Colonic mucosa (tissue), 4 donors: ENCODE results near the gene MIB2. TPM values are rescaled to one million over a fixed set of nuclear protein-coding genes. Genes with fewer than 3 reads are reported as not detected.

ENCODE experiments used
- DNase-seq: peaks from one replicate; pipeline ENCODE4 v3.0.0-alpha.2; 2020
- H3K27ac ChIP-seq: fragments of 200-600 bp; one replicate; pipeline ENCODE4 v1.8.0; 2021
- H3K27me3 ChIP-seq: fragments of 200-600 bp; one replicate; pipeline ENCODE4 v1.8.0; 2021
- H3K36me3 ChIP-seq: fragments of 200-600 bp; one replicate; pipeline ENCODE4 v1.8.0; 2021
- H3K4me1 ChIP-seq: fragments of 200-600 bp; one replicate; pipeline ENCODE4 v1.8.0; 2021; ENCODE audit warnings: mild to moderate bottlenecking
- H3K4me3 ChIP-seq: fragments of 200-600 bp; one replicate; pipeline ENCODE4 v1.8.0; 2021
- H3K9ac ChIP-seq, 2 donors: one replicate each; pipeline ENCODE4 v1.7.0; 2013; ENCODE audit warnings: control low read depth in 2 of 2, low read depth in 2 of 2, low read length in 2 of 2
- H3K9me3 ChIP-seq: fragments of 200-600 bp; one replicate; pipeline ENCODE4 v1.8.0; 2021
- intact Hi-C: fragments of 100-400 bp; cut with DNase I; formaldehyde crosslinking; loops from one replicate; pipeline ENCODE4 v1.14.1; 2022
- total RNA-seq, 2 donors: library from RNA; stranded (reverse); fragmentation: NEBNext Ultra II Directional in 1 of 2; extraction: Animal tissue kit (Norgen Biotek cat#: 25700) in 1 of 2; gene quantifications; one replicate each; pipeline ENCODE4 v1.2.1, GENCODE V29; 2021
- TF ChIP-seq, protein P1 (sequence below): fragments of 200-600 bp; IDR thresholded peaks from one replicate; pipeline ENCODE4 v1.8.0; 2022; ENCODE audit warnings: antibody characterized with exemption, mild to moderate bottlenecking
- donor health status: healthy.
- donor health status: DM: no; HTN: no; CAD: no.
- donor health status: DM: no; HTN: no; CAD: no.

MIB2 gene
- total RNA-seq, 2 donors from 2014 or later: 57.0 to 121 TPM

DNA sequence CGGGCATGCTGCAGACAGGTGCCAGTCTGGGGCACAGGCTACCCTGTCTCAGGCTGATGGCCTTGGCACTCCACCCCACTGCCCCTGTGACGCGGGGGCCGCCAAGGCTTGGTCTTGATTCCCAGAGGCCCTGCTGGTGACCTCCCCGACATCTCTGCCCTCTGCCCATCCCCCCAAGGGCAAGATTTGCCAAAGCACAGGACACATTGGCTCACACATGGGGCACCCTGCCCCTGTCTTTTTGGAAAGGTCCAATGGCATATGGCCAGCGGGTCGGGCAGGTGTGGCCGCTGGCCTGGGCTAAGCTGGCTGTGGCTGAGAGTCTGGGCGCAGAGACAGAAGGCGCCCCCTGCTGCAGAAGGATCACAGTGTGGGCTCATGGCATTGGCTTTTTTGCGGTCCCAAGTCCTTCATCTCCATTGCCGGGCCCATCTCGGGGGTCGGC lies 4.6 kb downstream of the MIB2 start:
- no peak overlapping the region for H3K27ac ChIP-seq
- peaks cover 7% of the 10 kb centered on the region for H3K4me1 ChIP-seq
- intact Hi-C loops: no loop called here
- DNase-seq: no peak
- no peaks in the 10 kb centered on the region for H3K9me3 ChIP-seq
- no peaks in the 10 kb centered on the region for H3K36me3 ChIP-seq
- no peak overlapping the region for H3K4me3 ChIP-seq
- no peak overlapping the region for H3K9ac ChIP-seq
- no peaks in the 10 kb centered on the region for H3K27me3 ChIP-seq
- TF ChIP-seq, protein P1, sequence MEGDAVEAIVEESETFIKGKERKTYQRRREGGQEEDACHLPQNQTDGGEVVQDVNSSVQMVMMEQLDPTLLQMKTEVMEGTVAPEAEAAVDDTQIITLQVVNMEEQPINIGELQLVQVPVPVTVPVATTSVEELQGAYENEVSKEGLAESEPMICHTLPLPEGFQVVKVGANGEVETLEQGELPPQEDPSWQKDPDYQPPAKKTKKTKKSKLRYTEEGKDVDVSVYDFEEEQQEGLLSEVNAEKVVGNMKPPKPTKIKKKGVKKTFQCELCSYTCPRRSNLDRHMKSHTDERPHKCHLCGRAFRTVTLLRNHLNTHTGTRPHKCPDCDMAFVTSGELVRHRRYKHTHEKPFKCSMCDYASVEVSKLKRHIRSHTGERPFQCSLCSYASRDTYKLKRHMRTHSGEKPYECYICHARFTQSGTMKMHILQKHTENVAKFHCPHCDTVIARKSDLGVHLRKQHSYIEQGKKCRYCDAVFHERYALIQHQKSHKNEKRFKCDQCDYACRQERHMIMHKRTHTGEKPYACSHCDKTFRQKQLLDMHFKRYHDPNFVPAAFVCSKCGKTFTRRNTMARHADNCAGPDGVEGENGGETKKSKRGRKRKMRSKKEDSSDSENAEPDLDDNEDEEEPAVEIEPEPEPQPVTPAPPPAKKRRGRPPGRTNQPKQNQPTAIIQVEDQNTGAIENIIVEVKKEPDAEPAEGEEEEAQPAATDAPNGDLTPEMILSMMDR: no peak

DNA sequence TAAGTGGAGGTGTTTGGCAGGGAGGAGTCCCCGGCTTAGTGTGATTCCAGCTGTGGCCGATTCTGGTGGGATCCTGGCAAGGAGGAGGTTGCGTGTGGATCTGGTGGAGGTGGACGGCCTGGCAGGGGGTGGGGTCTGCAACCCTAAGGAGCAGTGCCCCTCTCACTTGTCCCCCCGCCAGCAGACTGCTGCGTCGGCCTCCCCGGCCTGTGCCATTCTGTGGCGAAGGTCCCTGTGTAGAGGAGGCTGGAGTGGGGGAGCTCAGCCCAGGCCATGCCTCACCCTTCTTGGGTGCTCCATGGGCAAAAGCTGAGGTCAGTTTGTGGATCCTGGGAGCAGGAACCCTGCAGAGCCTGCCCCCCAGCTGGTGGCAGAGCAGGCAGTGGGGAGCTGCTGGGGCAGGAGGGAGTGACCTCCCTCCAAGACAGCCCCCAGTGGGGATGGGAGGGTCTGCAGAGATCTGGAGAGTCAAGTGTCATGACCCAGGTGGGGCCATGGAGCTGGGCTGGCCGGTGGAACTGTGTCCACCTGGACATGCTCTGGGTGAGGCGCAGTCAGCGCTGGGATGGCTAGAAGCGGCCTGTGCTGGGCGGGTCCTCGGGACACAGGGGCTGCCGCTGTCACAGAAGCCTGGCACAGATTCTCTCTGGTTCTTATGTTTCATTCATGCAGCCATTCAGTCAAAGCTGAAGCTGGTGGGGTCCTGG lies 5.3 kb downstream of the MIB2 start:
- intact Hi-C loops: no loop called here
- TF ChIP-seq, protein P1: no peak

DNA sequence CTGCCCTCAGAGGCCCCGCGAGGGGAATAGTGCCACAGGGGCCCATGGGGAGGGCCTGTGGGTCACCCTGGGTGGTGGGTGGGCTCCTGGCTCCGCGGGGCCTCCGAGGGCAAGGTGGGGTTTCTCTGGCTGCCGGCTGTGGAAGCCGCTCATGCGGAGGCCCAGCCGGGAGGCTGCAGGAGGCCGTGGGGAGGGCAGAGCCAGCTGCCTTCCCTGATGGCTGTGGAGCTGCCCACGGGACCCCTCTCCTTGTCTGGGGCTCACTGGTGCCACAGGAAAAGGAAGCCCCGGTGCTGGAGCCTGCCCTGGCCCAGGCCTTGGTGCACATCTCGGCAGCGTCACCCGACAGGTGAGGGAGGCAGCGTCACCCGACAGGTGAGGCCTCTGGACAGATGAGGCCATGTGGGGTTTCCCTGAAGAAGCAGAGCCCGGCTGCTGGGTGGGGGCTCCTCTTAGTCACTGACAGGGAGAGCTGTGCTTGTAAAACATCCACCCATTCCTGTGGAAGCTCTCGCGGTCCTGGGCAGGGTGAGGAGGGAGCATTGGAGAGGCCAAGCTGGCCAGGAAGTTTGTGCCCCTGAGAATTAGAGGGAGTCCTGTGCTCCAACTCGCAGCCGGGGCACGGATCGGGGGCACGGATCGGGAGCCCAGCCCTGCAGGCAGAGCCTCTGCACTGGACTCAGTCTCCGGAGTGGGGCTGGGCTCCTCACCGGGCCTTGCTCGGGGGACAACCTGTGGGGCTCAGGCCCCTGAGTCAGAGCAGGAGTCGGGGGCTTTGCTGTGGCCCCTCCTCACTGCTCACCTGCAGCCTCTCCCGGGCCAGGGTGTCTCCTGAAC lies 6.1 kb downstream of the MIB2 start:
- Histone ChIP-seq H3K9me3 (no peaks in the 10 kb centered on the region), H3K27ac (no peak overlapping the region), H3K27me3 (no peaks in the 10 kb centered on the region), H3K4me1 (peaks cover 7% of the 10 kb centered on the region), H3K9ac (no peak overlapping the region), H3K36me3 (no peaks in the 10 kb centered on the region), H3K4me3 (no peak overlapping the region)
- TF ChIP-seq, protein P1: no peak
- intact Hi-C loops: no loop called here
- DNase-seq: no peak

More for the DNA sequence above, 5.3 kb downstream of the MIB2 start:
- no peak for DNase-seq
- Histone ChIP-seq H3K9me3 (no peaks in the 10 kb centered on the region), H3K27me3 (no peaks in the 10 kb centered on the region), H3K9ac (no peak overlapping the region), H3K4me1 (peaks cover 7% of the 10 kb centered on the region), H3K4me3 (no peak overlapping the region), H3K36me3 (no peaks in the 10 kb centered on the region), H3K27ac (no peak overlapping the region)

DNA sequence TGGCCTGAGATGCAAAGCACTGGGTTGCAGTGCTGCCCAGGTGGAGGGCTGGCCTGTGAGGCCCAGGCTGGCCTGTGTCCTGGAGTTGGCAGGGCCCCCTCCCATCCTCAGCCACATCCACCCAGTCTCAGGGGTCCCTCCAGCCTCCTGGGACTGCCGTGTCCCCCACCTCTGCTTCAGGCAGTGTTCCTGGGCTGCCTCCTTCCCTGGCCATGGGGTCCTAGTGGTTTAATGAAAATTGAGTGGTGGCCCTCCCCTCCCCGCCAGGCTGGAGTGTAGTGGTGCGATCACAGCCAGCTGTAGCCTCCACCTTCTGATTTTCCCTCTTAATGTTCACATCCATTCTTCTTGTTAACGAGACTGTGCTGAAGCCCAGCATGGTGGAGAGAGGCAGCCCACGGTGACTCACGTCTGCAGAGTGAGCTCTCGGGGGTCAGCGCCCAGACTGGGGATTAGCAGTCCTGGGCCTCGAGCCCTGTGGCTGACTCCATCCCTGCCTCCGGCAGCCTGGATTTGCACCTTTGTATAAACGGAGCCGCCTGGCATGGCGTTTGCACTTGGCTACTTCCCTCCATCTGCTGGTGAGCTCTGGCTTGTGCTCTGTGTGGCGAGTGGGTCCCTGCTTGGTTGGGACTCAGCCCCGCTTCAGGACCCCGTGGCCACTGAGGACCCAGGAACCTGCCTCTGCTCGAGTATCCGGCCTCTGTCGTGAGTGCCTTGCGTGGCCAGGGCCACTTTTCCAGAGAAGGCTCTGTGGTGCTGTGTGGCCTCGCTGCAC lies 6.9 kb downstream of the MIB2 start:
- Histone ChIP-seq H3K27me3 (no peaks in the 10 kb centered on the region), H3K9me3 (no peaks in the 10 kb centered on the region), H3K4me3 (no peak overlapping the region), H3K4me1 (peaks cover 4% of the 10 kb centered on the region), H3K27ac (no peak overlapping the region), H3K36me3 (no peaks in the 10 kb centered on the region), H3K9ac (no peak overlapping the region)
- TF ChIP-seq, protein P1: no peak
- intact Hi-C loops: no loop called here
- no peak for DNase-seq

DNA sequence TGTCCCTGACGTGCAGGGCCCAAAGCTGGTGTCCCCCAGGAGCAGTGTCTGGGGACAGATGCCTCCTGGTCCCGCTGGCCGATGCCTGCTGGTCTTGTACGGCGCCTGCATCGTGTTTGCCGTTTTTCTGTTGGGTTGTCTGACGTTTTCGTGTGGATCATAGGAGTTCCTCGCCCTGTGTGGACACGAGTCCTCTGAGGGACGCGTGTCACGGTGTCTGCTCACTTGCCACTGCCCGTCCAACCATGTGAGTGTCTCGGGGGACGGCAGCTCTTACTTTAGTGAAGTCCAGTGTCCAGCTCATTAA lies 7.4 kb downstream of the MIB2 start:
- no peaks in the 10 kb centered on the region for H3K27me3 ChIP-seq
- no peaks in the 10 kb centered on the region for H3K9me3 ChIP-seq
- intact Hi-C loops: no loop called here
- TF ChIP-seq, protein P1: no peak
- no peak overlapping the region for H3K9ac ChIP-seq
- H3K4me1 ChIP-seq: peaks cover 5% of the 10 kb centered on the region
- DNase-seq: no peak
- H3K4me3 ChIP-seq: no peak overlapping the region
- no peak overlapping the region for H3K27ac ChIP-seq
- no peaks in the 10 kb centered on the region for H3K36me3 ChIP-seq
